Measurements from ENCODE around the gene TMEM255A.
A peak's percentile ranks its signal among the peaks of the same experiment; 100 is the strongest.

Gene TMEM255A

DNA sequence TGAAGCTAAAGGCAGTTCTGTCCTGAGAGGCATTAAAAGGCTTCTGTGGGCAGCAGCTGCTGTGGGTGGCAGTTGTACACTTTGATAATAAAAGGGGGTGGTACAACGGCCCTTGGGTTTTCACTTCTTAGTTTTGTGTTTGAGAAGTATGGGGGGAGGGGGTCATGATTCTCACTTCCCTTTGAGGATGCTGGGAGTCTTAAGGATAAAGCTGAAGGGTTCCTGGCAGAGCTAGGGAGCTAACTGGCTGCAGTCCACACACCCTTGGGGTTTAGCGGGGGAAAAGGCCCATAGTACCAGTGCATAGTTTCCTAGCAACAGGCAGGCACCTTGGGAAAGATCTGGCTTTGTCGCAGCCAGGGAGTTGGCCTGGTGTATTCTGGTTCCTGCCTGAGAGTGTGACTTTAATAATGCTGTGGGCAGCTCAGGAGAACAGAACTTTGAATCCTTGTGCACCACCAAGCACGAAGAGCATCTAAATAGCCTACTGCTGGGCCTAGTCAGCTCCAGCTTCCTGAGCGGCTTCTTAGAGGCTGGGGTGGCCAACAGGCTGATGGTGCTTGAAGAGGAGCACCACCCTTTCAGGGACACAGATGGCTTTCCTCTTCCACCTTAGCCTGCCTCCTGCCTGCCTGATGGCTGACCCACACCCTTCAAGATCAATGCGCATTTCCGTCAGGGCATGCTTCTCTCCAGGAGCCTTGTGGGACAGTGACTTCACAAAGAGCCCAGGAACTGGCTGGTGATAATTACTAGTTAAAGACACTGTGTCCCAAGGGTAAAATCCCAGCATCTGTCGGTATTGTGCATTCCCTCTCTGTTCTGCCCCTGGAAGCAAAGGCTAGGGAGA lies 48.2 kb downstream of the TMEM255A start:
- no peak for DNase-seq

DNA sequence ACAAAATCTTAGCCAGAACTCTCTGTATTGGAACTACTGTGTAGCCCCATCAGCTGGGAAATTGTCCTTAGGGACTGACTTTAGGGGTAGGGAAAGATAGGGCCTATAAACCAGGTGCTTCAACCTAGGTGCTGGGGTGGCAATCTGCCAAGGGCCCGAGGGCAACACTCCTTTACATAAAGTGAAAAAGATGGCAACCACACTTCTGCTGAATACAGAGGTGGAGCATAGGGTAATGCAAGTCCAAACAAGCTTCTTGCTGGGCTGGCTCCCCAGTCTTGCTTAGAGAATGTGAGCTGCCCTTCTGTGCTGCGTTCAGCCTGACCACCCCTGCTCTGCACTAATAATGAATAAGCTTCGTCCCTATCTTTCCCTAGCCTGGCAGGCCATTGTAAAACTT lies 50.9 kb downstream of the TMEM255A start:
- DNase-seq = no peak

DNA sequence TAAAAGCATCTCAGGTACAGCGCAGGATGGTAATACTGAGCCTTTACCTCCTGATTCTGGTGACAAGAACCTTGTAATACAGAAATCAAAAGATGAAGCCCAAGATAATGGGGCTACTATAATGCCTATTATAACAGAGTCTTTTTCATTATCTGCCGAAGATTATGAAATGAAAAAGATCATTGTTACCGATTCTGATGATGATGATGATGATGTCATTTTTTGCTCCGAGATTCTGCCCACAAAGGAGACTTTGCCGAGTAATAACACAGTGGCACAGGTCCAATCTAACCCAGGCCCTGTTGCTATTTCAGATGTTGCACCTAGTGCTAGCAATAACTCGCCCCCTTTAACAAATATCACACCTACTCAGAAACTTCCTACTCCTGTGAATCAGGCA lies 57.5 kb downstream of the TMEM255A start:
- DNase-seq = no peak

DNA sequence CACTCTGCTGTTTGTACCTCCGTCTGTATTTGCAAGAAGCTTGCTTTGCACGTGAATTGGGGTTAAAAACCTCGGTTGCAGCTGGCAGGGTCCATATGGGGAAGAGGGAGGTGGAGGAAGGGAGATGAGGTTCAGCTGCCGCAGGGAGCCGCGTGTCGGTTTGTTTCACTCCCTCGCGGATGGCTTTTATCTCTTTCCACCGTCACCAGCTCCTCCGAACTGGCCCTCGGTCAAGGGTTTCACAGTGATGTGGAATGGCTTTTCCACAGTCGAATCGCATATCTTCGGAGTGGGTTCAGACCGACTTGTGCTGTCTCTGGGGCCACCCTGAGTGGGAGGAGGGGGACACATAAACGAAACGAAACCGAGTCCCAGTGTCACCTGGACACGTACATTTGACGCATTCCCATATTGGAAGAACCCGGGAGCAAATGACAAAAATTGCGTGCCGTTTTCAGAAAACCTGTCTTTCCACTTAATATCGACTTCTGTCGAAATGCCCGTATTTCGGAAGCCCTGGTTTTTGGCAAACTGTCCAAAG lies 59.7 kb downstream of the TMEM255A start:
- DNase-seq = peak; percentile 29

DNA sequence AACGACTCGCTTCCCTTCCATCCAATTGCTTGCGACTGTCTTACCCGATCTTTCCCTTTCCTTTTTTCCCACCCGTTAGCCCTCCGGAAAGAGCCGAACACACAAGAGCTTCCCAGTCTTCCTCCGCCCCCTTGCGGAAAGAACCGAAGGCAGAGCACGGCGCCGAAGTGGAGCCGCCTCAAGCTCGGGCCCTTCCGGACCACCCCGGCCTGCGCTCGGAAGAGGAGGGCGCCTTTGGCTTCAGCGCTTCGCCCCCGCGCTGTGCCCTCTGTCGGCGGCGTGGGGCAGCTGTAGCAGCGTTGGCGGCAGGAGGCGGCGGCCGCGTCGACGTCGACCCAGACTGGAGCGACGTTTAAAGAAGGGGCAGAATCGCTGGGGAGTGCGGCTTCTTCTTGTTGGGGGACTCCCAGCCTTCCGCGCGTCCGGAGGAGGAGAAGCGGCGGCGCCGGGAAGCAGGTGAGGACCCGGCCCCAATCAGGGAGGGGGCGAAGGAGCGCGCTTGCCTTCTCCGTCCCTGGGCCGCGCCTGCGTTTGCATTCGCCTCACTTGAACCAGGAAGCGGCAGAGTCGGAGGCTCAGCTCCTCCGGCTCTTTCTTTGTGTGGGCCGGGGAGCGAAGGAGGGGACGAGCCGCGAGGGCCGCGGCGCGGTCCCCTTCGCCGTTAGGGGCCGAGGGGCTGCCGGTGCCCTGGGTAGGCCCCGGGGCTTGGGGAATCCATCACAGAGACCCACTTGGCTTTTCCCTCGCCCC lies 60.6 kb downstream of the TMEM255A start, which contains the start of gene ZBTB33:
Gene ZBTB33 (plus strand): TSS at position 291 of the 750 bp plus-strand sequence. CDS start 2,604 bp downstream, outside the sequence.
- peak; percentile 84 for DNase-seq

DNA sequence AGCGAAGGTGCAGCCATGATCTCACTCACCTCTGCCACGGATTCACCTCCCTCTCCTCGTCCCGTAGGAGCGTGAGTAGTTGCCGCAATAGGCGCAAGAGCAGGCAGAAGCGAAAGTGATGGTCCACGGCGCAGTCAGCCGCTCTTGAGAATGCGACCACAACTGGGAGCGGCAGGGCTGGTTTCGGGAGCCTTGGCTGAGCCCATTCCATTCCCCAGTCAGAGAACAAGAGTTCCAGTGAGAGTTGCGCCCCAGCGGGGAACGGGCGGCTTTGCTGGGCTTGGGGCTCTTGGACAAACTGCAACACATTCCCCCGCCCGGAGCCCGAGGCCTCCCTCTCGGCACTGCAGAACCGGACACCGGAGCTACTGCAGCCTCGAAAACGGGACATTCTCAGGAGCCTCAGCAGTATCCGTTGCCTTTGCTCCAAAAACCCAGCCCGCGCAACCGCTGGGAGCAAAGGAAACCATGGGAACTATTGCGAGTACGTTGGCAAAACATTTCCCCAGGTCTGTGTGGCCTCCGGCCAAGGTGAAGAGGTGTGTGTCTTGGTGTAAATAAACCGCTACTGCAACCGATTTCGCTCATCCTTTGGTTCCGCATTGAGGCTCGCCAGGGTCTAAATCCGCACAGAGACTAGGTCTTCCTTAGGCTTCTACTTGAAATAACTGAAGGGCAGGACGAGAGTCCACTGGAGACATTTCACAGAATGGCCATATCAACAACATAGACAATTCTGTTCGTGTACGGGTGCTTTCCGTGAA lies 66.3 kb downstream of the TMEM255A start:
- DNase-seq = peak; percentile 62

DNA sequence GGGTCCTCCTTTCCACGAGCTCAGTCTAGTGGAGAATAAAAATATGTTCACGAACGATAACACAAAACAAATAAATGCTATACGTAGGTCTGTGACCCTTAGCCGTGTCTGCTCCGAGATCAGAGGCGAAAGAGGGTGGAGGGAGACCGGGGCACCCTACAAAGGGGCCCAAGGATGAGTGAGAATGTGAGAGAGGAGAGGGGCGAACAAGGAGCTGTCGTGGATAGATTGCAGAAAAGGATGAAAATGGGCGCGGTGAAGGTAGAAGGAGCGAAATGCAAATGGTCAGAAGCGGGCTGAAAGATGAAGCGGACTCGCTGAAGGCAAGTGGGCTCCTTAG lies 66.9 kb downstream of the TMEM255A start:
- DNase-seq = no peak

DNA sequence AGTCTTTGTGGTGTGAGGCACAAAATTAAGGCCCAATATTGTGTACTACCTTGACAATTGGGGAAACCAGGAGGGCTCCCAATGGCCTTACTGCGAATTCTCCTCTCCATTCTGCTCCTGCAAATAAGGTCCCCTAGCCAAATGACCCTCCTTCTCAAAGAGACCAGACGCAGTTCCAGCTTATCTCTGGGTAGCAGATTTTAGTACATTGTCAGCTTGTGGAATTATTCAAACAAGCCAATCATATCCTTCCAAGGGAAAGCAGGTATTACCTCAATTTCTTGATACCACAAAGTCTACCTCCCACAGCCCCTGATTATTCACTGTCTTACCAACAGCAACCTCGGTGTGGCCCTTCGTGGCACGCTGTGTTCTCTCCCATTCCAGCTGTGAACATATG lies 68.4 kb downstream of the TMEM255A start:
- DNase-seq = no peak

DNA sequence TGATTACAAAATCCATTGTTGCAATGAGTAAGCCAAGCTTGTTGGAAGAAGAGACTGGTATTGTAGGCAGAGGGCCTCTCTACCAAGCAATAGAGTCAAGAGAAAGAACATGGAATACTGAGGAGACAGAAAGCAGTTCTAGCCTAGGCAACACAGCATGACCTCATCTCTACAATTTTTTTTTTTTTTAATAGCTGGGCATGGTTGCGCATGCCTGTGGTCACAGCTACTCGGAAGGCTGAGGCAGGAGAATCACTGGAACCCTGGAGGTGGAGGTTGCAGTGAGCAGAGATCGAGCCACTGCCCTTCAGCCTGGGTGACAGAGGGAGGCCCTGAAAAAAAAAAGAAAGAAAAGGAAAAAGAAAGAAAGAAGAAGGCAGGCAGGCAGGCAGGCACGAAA lies 72.3 kb downstream of the TMEM255A start:
- no peak for DNase-seq

DNA sequence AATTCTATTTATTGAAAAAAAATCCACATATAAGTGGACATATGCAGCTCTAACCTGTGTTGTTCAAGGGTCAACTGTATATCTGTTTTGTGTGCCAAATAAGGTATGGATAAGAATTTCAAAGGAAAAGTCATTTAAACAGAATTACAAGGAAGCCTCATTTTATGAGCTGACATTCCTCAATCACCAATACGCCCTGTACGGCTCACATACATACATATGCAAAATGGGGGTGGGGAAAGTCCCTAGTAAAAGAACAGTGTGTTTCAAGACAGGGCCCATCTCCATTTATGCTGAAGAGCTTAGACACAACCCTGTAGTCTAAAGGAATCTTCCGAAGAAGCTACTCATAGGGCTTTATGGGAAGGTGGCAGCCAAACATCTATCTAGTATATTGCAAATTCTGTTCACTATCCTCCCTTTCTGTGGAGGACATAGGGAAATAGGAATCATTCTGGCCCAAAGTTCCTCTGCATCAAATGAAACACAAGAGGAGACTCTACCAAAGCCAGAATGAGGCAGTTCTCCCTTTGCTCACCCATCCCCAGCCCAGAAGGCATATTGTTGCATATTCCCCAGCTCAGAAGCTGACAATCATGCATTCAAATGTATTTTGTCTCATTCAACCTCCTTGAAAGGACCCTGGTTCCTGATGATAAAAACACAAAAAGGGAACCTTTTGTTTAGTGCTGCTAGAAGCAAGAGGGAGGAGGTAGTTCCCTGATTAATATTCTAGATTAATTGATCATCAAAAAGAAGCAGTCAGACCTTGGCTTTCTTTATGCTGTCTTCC lies 74.4 kb downstream of the TMEM255A start:
- no peak for DNase-seq

DNA sequence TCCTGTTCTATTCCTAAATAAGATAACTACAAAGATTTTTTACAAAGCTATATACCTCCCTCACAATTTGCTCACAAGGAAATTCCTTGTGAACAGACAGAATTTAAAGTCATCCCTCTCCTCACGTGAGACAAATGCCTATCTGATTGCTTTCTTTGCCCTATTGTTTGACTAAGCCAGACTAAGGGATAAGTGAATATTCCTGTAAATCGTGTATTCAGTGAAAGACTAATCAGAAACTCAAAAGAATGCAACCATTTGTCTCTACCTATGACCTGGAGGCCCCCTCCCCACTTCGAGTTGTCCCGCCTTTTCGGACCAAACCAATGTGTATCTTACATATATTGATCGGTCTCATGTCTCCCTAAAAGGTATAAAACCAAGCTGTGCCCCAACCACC lies 76.0 kb downstream of the TMEM255A start:
- no peak for DNase-seq

DNA sequence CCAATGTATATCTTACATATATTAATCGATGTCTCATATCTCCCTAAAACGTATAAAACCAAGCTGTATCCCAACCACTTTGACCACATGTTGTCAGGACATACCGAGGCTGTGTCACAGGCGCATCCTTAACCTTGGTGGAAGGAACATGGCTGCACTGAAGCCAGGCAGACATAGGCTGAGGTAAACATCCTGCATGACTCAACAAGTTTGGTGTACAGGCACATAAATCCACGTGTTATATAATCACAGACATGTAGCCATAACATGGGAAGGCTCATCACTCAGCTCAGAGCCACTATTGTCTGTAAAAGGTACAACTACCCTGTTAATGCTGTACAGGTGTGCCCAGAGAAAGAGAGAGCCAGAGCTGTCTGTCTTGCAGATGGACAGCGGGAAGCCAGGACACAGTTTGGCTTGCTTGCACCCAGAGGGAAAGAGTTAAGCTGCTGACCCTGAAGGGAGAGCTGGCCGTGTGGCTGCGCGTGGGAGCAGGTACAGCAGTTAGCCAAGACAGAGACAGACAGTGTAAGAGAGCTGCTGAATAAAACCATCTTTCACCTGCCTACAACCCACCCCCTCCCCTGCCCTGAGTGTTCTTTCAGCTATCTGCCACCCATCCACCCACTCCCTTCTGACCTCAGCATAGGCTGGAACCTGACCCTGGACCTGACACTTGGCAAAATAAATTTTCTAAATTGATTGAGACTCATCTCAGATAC lies 82.9 kb downstream of the TMEM255A start:
- DNase-seq = no peak

DNA sequence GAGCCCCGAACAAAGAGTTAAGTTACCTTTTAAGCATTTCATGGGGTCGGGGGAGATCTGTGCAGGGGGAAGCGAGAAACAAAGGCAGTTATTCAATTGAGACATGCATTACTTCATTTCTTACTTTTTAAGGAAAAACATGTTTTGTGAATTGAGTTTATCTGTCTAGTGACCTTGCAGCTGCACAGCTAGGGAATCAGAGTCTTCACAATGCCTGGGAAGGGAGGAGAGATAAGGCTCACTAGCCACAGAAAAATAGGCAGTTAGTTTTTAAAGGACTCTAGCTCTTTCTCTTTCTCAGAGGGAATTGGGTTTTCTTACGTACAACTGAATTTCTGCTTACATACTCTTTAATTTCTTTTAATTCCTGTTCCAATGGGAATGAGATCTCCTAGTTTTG lies 86.9 kb downstream of the TMEM255A start:
- no peak for DNase-seq

DNA sequence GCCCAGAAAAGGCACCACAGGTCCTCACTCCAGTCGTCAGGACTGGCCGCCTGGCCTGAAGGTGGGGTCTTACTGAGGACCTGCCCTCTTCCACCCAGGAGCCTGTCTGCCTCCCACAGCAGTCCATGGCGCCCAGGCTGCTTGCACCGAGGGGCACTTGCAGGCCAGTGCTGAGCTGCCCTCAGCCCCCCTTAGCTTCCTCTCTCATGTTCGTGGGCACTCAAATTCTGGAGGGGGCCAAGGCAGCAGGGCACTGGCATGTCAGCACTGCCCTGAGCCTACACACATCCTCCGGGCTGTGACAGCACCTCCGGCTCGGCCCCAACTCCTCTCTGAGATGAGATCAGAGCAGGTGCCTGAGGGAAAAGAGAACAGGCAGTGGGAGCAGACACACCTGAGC lies 87.9 kb downstream of the TMEM255A start:
- no peak for DNase-seq

DNA sequence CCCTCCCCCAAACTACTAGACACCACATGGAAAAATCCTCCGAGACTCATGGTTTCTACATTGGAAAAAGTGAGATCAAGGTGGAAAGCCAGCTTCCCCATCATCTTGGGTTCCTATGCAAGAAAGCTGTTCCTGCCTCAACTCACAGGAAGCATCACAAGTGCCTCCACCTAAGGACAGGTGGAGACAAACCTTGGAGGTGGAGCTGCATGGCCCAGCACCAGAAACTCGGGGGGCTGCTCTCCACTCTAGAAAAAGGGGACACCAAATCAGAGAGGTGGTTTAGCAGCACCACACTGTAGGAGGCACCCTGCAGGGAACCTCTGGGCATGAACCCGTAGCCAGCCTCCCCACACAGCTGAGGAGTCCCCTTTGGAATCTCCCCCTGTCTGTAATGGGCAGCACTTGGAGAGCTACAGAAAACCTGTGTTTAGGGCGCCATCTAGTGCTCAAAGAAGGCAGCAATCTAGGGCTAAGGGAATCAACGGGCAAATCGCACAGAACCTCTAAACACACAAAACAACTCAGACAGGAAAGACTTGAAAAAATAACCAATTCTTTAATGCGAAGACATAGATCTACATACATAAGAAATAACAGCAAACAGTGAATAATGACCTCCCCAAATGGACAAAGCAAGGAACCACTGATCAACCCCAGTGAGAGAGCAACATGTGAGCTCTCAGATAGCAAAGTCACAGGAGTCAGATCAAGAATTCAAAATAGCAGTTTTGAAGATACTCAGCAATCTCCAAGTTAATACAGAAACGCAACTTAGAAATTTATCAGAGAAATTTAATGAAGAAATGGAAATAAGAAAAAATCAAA lies 97.6 kb downstream of the TMEM255A start:
- peak; percentile 66 for DNase-seq

Data from CD4-positive, alpha-beta T cell treated with Interleukin-17A for 4 hours (primary cell).